HG02610 (cell line): ENCODE data around the gene APOC1.

Experiments used
- ATAC-seq: cut with Tn5 transposase; IDR thresholded peaks from one replicate; pipeline ENCODE4 v1.9.1; 2021; ENCODE audit warnings: mild to moderate bottlenecking, moderate library complexity; ENCODE audit not compliant: unreplicated experiment

The APOC1 gene

GRCh38 chr19:44955505-44956439, 41.4 kb downstream of the APOC1 start:
- peak; percentile 16 for ATAC-seq

- no peak for ATAC-seq
These were observed 43.1 kb downstream of the APOC1 start for GRCh38 chr19:44957526-44957925.

GRCh38 chr19:44958090-44958489, 43.7 kb downstream of the APOC1 start:
- ATAC-seq: no peak

GRCh38 chr19:44959691-44960090, 45.3 kb downstream of the APOC1 start:
- no peak for ATAC-seq

- no peak for ATAC-seq
These were observed 46.7 kb downstream of the APOC1 start for GRCh38 chr19:44960906-44961728.

- no peak for ATAC-seq
These were observed 47.4 kb downstream of the APOC1 start for GRCh38 chr19:44961821-44962220.

GRCh38 chr19:44968118-44968517, 53.7 kb downstream of the APOC1 start:
- ATAC-seq: no peak

- ATAC-seq: no peak
These were observed 54.3 kb downstream of the APOC1 start for GRCh38 chr19:44968670-44969069.
